ENCODE results near the gene LENG9. TPM values are rescaled to one million over a fixed set of nuclear protein-coding genes. Genes with fewer than 3 reads are reported as not detected.
"Not testable (repeated sequence)": the region's sequence is repeated elsewhere in the genome, so short reads cannot be mapped to it uniquely, and the experiment has no call there.

Gene LENG9
- total RNA-seq = 1.1 TPM
- long read RNA-seq = 0 reads

DNA sequence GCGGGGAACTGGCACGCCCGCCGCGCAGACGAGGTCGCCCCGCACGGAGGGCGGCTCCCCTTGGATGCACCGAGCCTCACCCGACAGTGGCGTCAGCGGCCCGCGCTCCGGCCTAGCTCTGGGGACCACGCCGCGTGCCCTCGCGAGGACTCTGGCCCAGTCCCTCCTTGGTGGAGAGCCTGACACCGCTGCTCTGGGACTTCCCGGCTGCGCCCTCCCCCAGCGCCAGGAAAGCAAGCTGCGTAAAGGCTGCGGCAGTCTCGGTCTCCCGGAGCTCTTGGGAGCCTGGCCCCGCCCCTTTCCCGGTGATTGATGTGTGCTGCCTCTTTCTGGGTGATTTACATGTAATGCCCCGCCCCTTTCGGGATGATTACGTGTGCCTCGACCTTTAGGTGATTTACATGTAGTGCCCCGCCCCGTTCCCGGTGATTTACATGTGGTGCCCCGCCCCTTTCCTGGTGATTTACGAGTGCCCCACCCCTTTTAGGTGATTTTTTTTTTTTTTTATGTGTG, at the start of gene LENG9:
Gene LENG9, minus strand, starts transcription at position 248 of the 513 bp plus-strand sequence. CDS start 252 bp downstream, outside the sequence.
- intact Hi-C loops (cut with DNase I) = no loop called here
- ATAC-seq (ENCODE audit: poor library complexity) = peak; percentile 71
- DNase-seq = peak; percentile 99

DNA sequence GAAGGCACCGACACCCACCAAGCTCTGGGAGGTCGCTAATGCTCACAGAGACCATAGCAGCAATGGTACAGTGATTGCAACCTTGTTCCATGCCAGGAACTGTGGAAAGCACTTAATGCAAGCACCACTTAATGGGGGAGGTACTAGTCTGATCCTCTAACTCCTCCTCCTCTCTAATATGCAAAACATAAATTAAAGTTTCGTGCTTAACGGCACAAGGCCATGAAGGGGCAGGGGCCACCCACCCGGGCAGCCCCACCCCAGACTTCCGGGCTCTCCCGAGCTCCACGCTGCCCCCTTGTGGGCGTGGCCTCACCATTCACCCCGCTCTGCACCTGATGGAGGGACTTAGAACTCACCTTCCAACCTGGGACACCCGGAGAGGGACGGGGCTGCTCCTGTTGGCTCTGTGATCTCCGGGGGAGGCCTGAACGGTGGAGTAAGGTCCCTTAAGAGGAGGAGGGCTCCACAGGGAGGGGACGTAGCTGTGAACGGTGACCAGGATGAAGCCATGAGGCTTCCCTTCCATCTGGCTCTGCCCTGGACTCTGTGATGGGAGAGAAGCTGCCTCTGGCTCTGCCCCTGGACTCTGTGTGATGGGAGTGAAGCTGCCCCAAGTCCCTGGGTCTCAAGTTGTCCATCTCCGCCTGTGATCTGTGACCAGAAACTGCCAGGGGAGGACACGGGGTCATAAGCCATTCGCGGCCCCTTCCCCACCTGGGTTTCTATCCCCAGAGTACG, 45.8 kb upstream of the LENG9 start:
- intact Hi-C loops (cut with DNase I); DNase-seq; ATAC-seq (ENCODE audit: poor library complexity): not testable (repeated sequence)

DNA sequence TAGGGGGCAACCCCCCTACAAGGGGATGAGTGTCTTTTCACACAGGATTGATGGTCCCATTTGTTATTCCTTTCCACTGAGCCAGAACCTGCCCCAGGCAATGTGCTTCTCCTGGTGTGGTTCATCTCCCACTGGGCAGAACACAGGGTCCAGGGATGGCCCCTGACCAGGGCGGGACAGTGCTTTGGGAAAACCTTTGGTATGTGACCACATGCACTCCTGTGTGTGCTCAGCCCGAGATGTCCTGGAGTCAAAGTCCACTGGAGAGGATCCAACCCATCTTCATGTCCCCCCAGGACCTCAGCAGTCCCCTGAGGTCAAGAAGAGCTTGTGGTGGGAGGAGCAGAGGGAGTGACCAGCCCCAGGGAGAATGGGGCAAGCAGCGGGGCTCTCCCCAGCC, 44.9 kb upstream of the LENG9 start:
- DNase-seq; ATAC-seq (ENCODE audit: poor library complexity); intact Hi-C loops (cut with DNase I): not testable (repeated sequence)

DNA sequence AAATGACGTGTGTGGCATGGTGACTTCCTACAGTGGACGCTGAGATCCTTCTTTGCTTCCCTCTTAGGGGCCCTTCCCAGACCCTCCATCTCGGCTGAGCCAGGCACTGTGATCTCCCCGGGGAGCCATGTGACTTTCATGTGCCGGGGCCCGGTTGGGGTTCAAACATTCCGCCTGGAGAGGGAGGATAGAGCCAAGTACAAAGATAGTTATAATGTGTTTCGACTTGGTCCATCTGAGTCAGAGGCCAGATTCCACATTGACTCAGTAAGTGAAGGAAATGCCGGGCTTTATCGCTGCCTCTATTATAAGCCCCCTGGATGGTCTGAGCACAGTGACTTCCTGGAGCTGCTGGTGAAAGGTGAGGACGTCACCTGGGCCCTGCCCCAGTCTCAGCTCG, 44.2 kb upstream of the LENG9 start:
- no peak for ATAC-seq (ENCODE audit: poor library complexity)
- intact Hi-C loops (cut with DNase I) = no loop called here
- no peak for DNase-seq

DNA sequence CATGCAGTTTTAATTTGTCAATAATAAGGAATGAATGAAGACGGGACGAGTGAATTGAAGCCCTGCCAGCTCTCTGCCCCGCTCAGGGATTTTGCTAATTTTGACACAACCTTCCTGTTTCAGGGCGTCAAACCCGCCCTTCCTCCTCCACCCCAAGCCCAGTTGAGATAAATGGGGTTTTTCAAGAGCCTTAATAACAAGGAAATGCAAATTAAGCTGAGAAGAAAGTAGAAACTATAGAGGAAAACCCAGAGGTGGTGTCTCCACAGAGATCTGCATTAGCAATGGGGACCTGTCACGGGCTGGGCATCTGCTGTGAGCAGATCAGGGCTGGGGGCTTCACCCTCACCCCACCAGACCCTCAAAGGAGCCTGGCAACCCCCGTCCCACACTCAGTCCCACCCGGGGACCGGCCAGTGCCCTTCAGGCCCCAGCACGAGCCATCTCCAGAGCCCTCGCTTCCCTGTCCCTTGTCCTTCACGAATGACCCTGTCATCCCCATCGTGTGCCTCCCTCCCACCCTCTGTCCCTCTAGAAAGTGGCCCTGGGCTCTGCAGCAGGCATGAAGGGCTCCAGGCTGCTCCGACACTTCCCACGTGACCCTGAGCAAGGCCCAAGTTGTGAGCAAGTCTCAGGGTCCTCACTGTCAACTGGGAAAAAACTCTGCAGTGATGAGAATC, 43.6 kb upstream of the LENG9 start:
- DNase-seq; intact Hi-C loops (cut with DNase I); ATAC-seq (ENCODE audit: poor library complexity): not testable (repeated sequence)

DNA sequence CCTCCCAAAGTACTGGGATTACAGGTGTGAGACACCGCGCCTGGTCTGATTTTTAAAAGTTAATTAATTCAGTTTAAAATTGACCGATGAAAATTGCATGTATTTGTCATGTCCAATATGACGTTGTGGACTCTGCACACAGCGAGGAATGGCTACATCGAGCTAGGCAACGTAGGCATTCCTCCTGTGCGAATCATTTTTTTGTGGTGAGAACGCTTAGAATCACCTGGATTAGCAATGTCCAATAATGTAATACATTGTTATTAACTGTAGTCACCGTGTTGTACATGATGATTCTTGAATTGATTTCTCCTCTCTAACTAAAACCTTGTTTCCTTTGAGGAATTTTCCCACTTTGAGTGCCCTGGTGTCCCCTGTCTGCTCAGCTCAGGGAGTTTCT, 42.5 kb upstream of the LENG9 start:
- no peak for DNase-seq
- ATAC-seq (ENCODE audit: poor library complexity) = no peak
- intact Hi-C loops (cut with DNase I) = no loop called here

DNA sequence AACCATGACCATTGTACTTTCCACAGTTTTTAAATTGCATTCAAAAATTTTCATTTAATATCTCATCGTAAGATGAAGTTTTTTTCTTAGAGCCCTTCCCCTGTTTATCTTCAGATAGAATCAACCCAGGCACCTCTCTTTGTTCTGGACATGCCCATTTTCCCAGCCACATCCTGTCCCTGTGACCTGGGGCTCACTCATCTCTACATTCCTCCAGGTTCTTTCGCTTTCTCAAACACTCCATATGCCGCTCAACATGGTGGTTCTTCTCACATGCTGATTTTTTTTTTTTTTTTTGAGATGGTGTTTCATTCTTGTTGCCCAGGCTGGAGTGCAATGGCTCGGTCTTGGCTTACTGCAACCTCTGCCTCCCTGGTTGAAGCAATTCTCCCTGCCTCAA, 42.0 kb upstream of the LENG9 start:
- DNase-seq; intact Hi-C loops (cut with DNase I); ATAC-seq (ENCODE audit: poor library complexity): not testable (repeated sequence)

DNA sequence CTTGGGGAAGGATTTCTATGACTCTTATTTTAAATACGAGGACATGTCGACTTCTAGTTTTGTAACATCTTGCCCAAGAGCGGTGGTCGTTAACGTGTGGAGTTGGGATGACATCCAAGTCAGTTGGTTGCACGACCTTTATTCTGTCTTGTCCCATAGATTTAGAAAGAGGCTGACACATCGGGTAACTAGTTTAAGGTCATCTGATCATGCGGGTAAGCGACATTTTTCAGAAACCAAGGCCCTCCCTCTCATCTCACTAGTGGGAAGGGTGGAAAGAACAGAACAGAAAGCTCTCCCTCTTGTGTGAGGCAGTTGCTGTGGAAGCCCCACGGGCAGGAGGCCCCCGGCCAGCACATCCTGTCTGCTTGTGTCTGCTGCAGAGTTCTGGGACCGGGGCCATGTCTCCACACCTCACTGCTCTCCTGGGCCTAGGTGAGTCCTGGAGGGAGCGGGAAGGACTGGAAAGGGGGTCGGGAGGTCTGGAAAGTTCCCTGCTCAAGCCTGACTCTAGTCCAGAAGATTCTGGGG, 39.0 kb upstream of the LENG9 start, which contains the start of gene LAIR2:
Gene LAIR2, plus strand, starts transcription at position 314 of the 531 bp plus-strand sequence. Its CDS starts 88 bp downstream, at position 402.
- ATAC-seq (ENCODE audit: poor library complexity) (no peak), DNase-seq (no peak)
- intact Hi-C loops (cut with DNase I) = no loop called here

DNA sequence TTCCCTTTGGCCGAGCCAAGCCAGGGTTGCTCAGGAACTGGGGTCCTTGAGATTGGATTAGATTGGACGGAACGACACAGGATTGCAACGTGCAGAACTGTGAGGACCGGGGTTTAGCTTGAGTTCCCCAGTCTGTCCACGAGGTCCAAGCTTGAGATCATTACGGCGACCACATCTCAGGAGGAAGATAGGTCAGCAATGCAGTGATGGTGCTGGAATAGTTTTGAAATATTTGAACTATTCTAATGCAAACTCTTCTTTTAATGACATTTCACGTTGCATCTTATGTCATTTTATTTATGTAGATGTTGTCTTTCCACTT, 34.8 kb upstream of the LENG9 start:
- DNase-seq; ATAC-seq (ENCODE audit: poor library complexity); intact Hi-C loops (cut with DNase I): not testable (repeated sequence)

DNA sequence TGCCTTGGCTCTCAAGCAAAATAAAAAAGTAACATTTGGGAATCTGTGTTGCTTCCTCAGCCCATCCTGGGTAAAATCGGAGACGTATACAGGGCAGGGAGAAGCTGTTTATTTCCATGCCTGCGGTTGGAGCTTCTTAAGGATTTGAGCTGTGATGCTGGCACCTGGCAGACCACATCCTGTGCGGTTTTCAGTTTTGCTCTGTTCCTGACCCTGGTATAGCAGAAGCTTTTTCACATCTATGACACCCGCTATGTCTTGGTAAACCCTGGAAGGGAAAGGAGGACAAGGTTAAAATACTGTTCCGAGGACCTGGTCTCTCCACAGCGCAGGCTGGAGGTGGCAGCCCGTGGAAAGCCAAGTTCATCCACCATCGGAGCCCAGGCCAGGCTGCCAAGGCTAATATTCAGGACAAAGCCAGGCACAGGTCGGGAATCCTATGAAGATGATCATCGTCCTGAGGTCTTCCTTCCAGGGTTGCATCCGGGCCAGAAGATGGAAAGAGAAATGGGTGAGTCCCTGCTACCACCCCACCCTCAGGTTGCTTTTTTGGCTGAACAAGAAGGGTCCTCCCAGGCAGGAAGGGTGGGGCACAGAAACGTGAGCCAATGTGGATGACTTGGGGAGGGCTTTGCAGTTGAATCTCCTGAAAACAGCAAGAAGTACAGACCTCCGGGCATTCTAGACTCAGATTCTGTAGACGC, 34.3 kb upstream of the LENG9 start:
- DNase-seq; ATAC-seq (ENCODE audit: poor library complexity); intact Hi-C loops (cut with DNase I): not testable (repeated sequence)

DNA sequence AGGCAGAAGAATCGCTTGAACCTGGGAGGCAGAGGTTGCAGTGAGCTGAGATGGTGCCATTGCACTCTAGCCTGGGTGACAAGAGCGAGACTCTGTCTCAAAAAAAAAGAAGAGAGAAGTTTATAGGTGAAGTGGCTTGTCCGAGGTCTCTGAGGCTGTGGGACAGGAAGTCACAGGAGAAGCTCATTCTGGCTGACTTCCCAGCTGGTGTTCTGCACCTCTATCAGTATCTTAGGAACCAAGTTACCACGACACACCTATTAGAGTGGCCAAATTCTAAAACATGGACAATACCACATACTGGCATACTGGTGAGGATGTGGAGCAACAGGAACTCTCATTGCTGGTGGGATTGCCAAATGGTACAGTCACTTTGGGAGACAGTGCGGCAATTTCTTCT, 31.7 kb upstream of the LENG9 start:
- DNase-seq; ATAC-seq (ENCODE audit: poor library complexity); intact Hi-C loops (cut with DNase I): not testable (repeated sequence)

DNA sequence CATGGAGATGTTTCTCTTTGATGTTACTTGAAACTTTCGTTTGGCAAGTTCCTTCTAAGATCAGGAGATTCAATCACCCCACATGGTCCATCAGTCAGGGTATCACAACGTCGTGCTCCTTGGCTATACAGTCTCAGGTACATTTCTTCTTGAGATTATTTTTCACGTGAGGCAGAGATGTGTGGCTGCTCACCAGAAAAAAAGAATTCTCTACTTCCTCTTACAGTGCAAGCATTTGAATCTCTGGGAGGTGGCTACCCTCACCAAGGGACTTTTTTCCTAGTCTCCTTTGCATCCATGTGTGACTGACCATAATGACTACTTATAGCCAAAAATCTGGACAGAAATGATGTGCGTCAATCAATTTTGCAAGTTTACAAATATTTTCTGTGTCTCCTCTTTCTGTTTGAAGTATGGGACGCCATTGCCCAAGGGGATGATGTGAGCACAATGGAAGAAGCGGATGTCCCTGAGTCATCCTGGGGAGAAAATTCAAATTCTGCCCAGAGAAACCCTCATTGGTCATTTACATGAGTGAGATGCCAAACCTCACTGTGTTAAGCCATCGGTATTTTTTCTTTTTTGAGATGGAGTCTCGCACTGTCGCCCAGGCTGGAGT, 30.5 kb upstream of the LENG9 start:
- DNase-seq (no peak), ATAC-seq (ENCODE audit: poor library complexity) (no peak)
- intact Hi-C loops (cut with DNase I) = no loop called here

DNA sequence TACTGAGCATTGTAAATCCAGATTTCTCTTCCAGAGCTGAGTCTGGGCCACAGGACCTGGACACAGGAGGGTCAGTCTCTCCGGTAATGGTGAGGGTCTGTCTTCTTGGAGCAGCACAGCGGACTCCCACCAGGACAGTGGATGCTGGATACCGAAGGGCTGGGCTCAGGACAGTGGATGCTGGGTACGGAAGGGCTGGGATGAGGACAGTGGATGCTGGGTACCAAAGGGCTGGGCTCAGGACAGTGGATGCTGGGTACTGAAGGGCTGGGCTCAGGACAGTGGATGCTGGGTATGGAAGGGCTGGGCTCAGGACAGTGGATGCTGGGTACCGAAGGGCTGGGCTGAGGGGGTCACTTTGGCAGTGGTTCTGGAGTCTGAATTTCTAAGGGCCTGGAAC, 29.5 kb upstream of the LENG9 start:
- DNase-seq; intact Hi-C loops (cut with DNase I); ATAC-seq (ENCODE audit: poor library complexity): not testable (repeated sequence)

DNA sequence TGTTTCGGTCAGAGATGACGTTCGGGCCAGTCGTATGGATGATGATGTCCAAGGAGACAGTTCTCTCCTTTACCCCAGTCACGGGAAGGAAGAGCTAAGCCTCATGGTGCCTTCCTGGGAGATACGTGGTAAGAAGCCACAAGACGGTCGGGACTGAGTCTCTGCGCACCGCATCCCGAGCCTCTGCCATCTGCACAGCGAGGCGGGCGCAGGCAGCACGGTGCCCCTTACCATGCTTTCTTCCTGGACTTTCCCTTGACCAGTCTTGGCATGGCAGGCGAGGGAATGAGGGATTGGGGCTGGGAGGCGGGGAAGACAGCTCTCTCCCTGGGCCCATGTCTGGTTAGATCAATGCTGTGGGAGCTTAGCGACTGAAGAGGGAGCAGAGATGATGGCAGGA, 29.0 kb upstream of the LENG9 start:
- intact Hi-C loops (cut with DNase I) = no loop called here
- no peak for ATAC-seq (ENCODE audit: poor library complexity)

DNA sequence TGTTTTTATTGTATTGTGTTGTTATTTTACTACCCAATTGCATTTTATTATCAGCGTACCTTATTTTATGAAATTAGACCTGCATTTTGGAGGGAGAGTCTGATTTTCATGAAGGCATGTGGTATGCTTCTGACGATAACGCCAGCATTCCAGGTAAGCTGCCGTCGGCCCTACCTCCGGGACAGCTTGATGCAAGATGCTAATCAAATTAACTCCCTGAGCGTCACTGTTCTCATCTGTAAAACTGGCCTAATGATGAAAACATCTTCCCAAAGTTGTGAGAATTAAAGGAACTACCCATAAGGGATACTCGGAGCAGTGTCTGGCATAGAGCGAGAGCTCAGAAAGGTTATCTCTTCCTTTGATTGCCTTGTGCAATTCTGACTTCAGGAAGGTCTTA, 26.2 kb upstream of the LENG9 start:
- DNase-seq (no peak), ATAC-seq (ENCODE audit: poor library complexity) (no peak)
- intact Hi-C loops (cut with DNase I) = no loop called here

More for the DNA sequence above, 29.0 kb upstream of the LENG9 start:
- no peak for DNase-seq

DNA sequence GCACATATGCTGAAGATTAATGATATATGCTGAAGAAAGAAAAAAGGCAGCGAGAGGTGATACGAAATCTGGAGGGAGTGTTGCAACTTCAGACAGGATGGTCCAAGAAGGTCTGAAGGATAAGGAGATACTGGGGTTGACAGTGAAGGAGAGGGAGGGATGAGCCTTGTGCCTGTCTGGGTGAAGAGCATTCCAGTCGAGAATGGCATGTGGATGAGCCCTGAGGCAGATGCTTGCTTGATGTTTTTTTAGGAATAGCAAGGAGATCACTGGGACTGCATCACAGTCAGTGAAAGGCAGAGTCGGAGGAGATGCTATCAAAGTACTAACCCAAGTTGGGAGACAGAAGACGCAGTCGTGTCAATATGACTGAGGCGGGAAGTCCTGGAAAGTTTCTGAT, 25.8 kb upstream of the LENG9 start:
- intact Hi-C loops (cut with DNase I) = no loop called here

DNA sequence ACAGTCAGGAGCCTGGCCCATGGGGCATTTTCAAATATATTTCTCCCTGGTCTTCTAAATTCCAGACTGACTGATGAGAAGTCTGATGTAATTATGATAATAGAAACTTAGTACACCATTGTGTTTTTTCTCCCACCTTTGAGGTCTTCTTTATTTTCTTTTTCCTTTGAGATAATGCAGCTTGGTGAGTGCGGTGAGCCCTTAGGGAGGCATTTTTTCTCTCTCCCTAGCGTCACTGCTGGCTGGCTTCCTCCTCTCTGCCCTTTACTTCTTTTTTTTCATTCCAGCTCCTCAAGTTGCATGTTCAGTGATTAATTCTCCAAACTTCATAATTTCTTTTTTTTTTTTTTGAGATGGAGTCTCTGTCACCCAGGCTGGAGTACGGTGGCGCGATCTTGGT, 22.3 kb upstream of the LENG9 start:
- ATAC-seq (ENCODE audit: poor library complexity) (no peak), DNase-seq (no peak)
- intact Hi-C loops (cut with DNase I) = no loop called here

More for the DNA sequence above, 25.8 kb upstream of the LENG9 start:
- no peak for DNase-seq
- ATAC-seq (ENCODE audit: poor library complexity) = no peak

DNA sequence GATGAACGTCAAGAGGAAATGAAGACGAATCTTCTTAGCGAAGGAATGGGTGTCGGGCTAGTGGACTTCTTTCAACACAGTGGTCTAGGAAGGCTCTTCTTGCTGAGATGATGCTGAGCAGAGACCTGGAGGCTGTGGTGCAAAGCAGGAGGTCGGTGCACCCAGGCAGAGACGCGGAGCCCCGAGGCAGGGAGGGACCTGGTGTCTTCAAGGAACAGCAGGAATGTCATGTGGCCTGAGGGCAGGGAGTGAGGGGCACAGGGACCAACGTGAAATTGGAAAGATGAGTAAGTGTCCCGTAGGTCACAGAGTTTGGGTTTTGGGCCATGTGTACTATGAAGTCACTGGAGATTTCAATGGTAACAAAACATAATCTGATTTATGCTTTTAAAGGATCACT, 20.9 kb upstream of the LENG9 start:
- DNase-seq (no peak), ATAC-seq (ENCODE audit: poor library complexity) (no peak)
- intact Hi-C loops (cut with DNase I) = no loop called here

DNA sequence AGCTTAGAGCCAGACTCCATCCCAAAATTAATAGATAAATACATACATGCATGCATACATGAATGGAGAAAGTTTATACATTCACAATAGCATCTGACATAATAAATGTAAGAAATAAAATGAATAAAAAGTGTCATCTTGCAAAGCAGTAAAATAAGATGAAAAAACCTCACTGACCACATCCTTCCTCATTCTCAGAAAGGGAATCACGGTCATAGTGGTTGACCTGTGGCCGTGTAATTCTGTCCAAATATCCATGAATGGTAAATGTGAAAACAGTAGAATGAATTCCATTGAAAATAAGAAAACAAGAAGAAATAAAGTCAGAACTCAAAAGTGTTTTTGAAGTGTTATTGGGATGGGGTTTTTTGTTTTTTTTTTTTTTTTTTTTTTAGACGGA, 19.3 kb upstream of the LENG9 start:
- DNase-seq (no peak), ATAC-seq (ENCODE audit: poor library complexity) (no peak)
- intact Hi-C loops (cut with DNase I) = no loop called here
